ENCODE measurements around the gene LYZL4. TPM values are rescaled to one million over a fixed set of nuclear protein-coding genes. Genes with fewer than 3 reads are reported as not detected.

The LYZL4 gene
- not detected in 2 replicates for total RNA-seq

GRCh38 chr3:42410370-42411131 lies at the start of gene LYZL4:
TSS of gene LYZL4 (minus strand) at chr3:42410610. CDS start at chr3:42407251, 3,359 bp downstream.

Other genes with a start within 250 kb of the LYZL4 start
- gene CCK, start 144.4 kb downstream of the LYZL4 start, total RNA-seq = 2.4 and 3.8 TPM in 2 replicates
- 0.24 and 0.32 TPM in 2 replicates for gene VIPR1, start 92.0 kb upstream of the LYZL4 start, total RNA-seq
- gene SEC22C, start 171.4 kb upstream of the LYZL4 start, total RNA-seq = 76.1 and 79.4 TPM in 2 replicates
- gene SS18L2, start 180.2 kb upstream of the LYZL4 start, total RNA-seq = 9.4 and 12.3 TPM in 2 replicates
- gene NKTR, start 190.1 kb upstream of the LYZL4 start, total RNA-seq = 74.0 and 101 TPM in 2 replicates
- gene ZBTB47, start 243.1 kb upstream of the LYZL4 start, total RNA-seq = 63.5 and 63.9 TPM in 2 replicates